Osteoblast (primary cell): ENCODE results near the gene KNL1. TPM values are rescaled to one million over a fixed set of nuclear protein-coding genes. Genes with fewer than 3 reads are reported as not detected.

Experiments
- DNase-seq: peaks from one replicate; pipeline ENCODE4 v3.0.0; 2011; ENCODE audit warnings: low spot score, mixed read lengths; ENCODE audit not compliant: insufficient read length; ENCODE audit errors: missing footprints
- H2AFZ ChIP-seq: 2 replicates; pipeline ENCODE4 v1.6.0; 2011; ENCODE audit warnings: mild to moderate bottlenecking, low read length
- H3K27ac ChIP-seq: 2 replicates; pipeline ENCODE4 v1.5.1; 2011; ENCODE audit warnings: mild to moderate bottlenecking, low read depth, low read length, moderate library complexity
- H3K27me3 ChIP-seq: 2 replicates; pipeline ENCODE4 v1.6.0; 2012; ENCODE audit warnings: mild to moderate bottlenecking, control low read depth, inconsistent platforms, low read length, moderate library complexity; ENCODE audit not compliant: insufficient read depth
- H3K36me3 ChIP-seq: 2 replicates; pipeline ENCODE4 v1.5.1; 2011; ENCODE audit warnings: mild to moderate bottlenecking, low read length, control low read depth, moderate library complexity; ENCODE audit not compliant: insufficient read depth
- H3K4me1 ChIP-seq: 2 replicates; pipeline ENCODE4 v1.5.1; 2011; ENCODE audit warnings: mild to moderate bottlenecking, low read length, control low read depth, moderate library complexity; ENCODE audit not compliant: insufficient read depth
- H3K4me2 ChIP-seq: 2 replicates; pipeline ENCODE4 v1.6.0; 2011; ENCODE audit warnings: mild to moderate bottlenecking, low read length; ENCODE audit not compliant: insufficient read depth
- H3K4me3 ChIP-seq: fragments of 200-600 bp; sonication (generic); 3 replicates; pipeline ENCODE4 v1.5.1; 2012; ENCODE audit warnings: mild to moderate bottlenecking, low read length, inconsistent platforms; ENCODE audit not compliant: insufficient read depth
- H3K79me2 ChIP-seq: 2 replicates; pipeline ENCODE4 v1.6.0; 2012; ENCODE audit warnings: mild to moderate bottlenecking, low read length, control low read depth, inconsistent platforms; ENCODE audit not compliant: insufficient read depth
- H3K9me3 ChIP-seq: 2 replicates; pipeline ENCODE4 v1.5.1; 2011; ENCODE audit warnings: low read depth, low read length, control low read depth
- H4K20me1 ChIP-seq: 2 replicates; pipeline ENCODE4 v1.6.0; 2012; ENCODE audit warnings: mild to moderate bottlenecking, low read length, control low read depth; ENCODE audit not compliant: insufficient read depth
- CTCF ChIP-seq: IDR thresholded peaks from 2 replicates; pipeline ENCODE4 v1.5.1; 2011; ENCODE audit warnings: mild to moderate bottlenecking, low read depth, low read length, moderate library complexity; ENCODE audit errors: extremely low read depth
- small RNA-seq: library from RNA; depleted of rRNA; stranded (forward); fragments of <200 nt; gene quantifications from one replicate; pipeline ENCODE3, GENCODE V24; 2012
- total RNA-seq: library from RNA; depleted of rRNA; stranded (reverse); fragments of >200 nt; gene quantifications from 2 replicates; pipeline ENCODE4 v1.2.3, GENCODE V29; 2012

Gene KNL1
- total RNA-seq, 1 donor, result 3.6 TPM

- peak; percentile 35 for TF ChIP-seq CTCF
- H3K27ac ChIP-seq, result no peak overlapping the region
- H3K27me3 ChIP-seq, result no peaks in the 10 kb centered on the region
- no peak overlapping the region for H3K4me3 ChIP-seq
- no peaks in the 10 kb centered on the region for H3K9me3 ChIP-seq
- H3K79me2 ChIP-seq, result peaks cover 9% of the 10 kb centered on the region
- no peak overlapping the region for H2AFZ ChIP-seq
- H3K4me1 ChIP-seq, result no peaks in the 10 kb centered on the region
- no peaks in the 10 kb centered on the region for H4K20me1 ChIP-seq
- H3K36me3 ChIP-seq, result peaks cover 24% of the 10 kb centered on the region
- peak; percentile 76 for DNase-seq
- no peak overlapping the region for H3K4me2 ChIP-seq
These were observed 108.0 kb downstream of the KNL1 start for GRCh38 chr15:40702077-40702476.

- H3K9me3 ChIP-seq, result no peaks in the 10 kb centered on the region
- H2AFZ ChIP-seq, result no peak overlapping the region
- H3K27ac ChIP-seq, result no peak overlapping the region
- H3K79me2 ChIP-seq, result no peaks in the 10 kb centered on the region
- H3K27me3 ChIP-seq, result no peaks in the 10 kb centered on the region
- DNase-seq, result no peak
- no peaks in the 10 kb centered on the region for H3K4me1 ChIP-seq
- no peak for TF ChIP-seq CTCF
- peaks cover 26% of the 10 kb centered on the region for H3K36me3 ChIP-seq
- no peak overlapping the region for H3K4me2 ChIP-seq
- H3K4me3 ChIP-seq, result no peak overlapping the region
- H4K20me1 ChIP-seq, result no peaks in the 10 kb centered on the region
These were observed 112.1 kb downstream of the KNL1 start for GRCh38 chr15:40706121-40706520.

Small RNAs within 50 kb of the gene (small RNA-seq; reads per million reads assigned to genes)
- gene RF00017 (not detected), gene RN7SL376P (not detected)

Other genes with a start within 250 kb of the KNL1 start
- not detected in 2 replicates for gene PHGR1, start 243.2 kb upstream of the KNL1 start, total RNA-seq
- 0.29 and 0.36 TPM in 2 replicates for gene DISP2, start 236.0 kb upstream of the KNL1 start, total RNA-seq
- 19.9 and 28.6 TPM in 2 replicates for gene KNSTRN, start 211.5 kb upstream of the KNL1 start, total RNA-seq
- gene IVD, start 188.5 kb upstream of the KNL1 start, total RNA-seq, result 38.6 and 46.3 TPM in 2 replicates
- 10.0 and 10.5 TPM in 2 replicates for gene BAHD1, start 153.3 kb upstream of the KNL1 start, total RNA-seq
- 13.4 and 13.6 TPM in 2 replicates for gene CHST14, start 123.3 kb upstream of the KNL1 start, total RNA-seq
- gene CCDC32, start 29.2 kb upstream of the KNL1 start, total RNA-seq, result 16.3 and 18.6 TPM in 2 replicates
- gene RPUSD2, start 24.9 kb upstream of the KNL1 start, total RNA-seq, result 9.0 and 11.5 TPM in 2 replicates
- gene RAD51, start 100.9 kb downstream of the KNL1 start, total RNA-seq, result 1.8 TPM in 2 replicates
- 18.6 and 19.9 TPM in 2 replicates for gene RMDN3, start 161.0 kb downstream of the KNL1 start, total RNA-seq
- 4.4 and 4.7 TPM in 2 replicates for gene GCHFR, start 169.8 kb downstream of the KNL1 start, total RNA-seq
- under 0.01 and 0.29 TPM in 2 replicates for gene C15orf62, start 175.7 kb downstream of the KNL1 start, total RNA-seq
- 17.4 and 18.0 TPM in 2 replicates for gene ZFYVE19, start 212.8 kb downstream of the KNL1 start, total RNA-seq
- 14.8 and 15.6 TPM in 2 replicates for gene DNAJC17, start 213.2 kb downstream of the KNL1 start, total RNA-seq
- gene PPP1R14D, start 234.5 kb downstream of the KNL1 start, total RNA-seq, result not detected in 2 replicates
- gene SPINT1, start 249.8 kb downstream of the KNL1 start, total RNA-seq, result 0.72 and 0.88 TPM in 2 replicates